Measurements from ENCODE around the gene PAPOLG.

DNA sequence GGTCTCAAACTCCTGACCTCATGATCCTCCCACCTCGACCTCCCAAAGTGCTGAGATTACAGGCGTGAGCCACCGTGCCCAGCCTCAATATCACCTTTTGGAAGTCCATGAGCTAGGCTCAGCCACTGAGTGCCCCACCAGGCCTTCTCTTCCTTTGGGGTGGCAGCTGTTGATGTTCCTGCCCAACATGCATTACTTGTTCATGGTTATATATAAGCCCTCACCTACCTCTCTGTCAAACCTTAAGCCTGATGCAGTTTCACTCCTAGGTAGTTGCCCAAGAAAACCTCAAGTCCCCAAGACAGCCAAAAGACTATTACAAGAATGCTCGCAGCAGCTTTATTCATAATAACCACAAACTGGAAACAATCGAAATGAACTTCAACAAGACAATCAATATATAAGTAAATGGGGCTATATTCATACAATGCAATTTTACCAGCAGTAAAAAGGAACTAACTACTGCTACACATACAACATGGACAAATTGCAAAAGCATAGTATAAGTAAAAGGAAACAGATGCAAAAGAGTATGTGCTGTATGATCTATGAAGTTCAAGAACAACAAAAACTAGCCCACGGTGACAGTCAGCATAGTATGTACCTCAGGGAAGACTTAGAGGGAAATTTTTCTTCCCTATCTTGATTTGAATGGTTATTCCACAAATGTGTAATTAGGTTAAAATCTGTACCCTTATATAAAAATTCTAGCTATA, 65.7 kb downstream of the PAPOLG start:
- no peak for TF ChIP-seq CTCF (IDR thresholded peaks at IDR 0.05)
- no peak for TF ChIP-seq POLR2A (IDR thresholded peaks at IDR 0.05)
